Smooth muscle cell (in vitro differentiated cells): ENCODE measurements around the gene POLG. TPM values are rescaled to one million over a fixed set of nuclear protein-coding genes. Genes with fewer than 3 reads are reported as not detected.

Experiments
- DNase-seq: peaks from one replicate; lab custom pipeline; 2025; ENCODE audit not compliant: unreplicated experiment; lab: John Stamatoyannopoulos, UW
- H2AFZ ChIP-seq: fragments of 200-600 bp; sonication (generic); 2 replicates; pipeline ENCODE4 v1.6.0; 2016; ENCODE audit warnings: antibody characterized with exemption, low read depth, mild to moderate bottlenecking
- H3F3A ChIP-seq: fragments of 200-600 bp; sonication (generic); 2 replicates; pipeline ENCODE4 v1.6.0; 2017; ENCODE audit warnings: antibody characterized with exemption, low read depth
- H3K27ac ChIP-seq: fragments of 200-600 bp; sonication (generic); 2 replicates; pipeline ENCODE4 v1.5.1; 2016; ENCODE audit warnings: low read depth, mild to moderate bottlenecking
- H3K27me3 ChIP-seq: fragments of 200-600 bp; sonication (generic); 2 replicates; pipeline ENCODE4 v1.6.1; 2016; ENCODE audit warnings: low read depth, mild to moderate bottlenecking
- H3K36me3 ChIP-seq: fragments of 200-600 bp; sonication (generic); 2 replicates; pipeline ENCODE4 v1.5.1; 2016; ENCODE audit warnings: low read depth
- H3K4me1 ChIP-seq: fragments of 200-600 bp; sonication (generic); 2 replicates; pipeline ENCODE4 v1.5.1; 2016; ENCODE audit warnings: low read depth
- H3K4me2 ChIP-seq: fragments of 200-600 bp; sonication (generic); 2 replicates; pipeline ENCODE4 v1.6.0; 2016; ENCODE audit warnings: mild to moderate bottlenecking
- H3K4me3 ChIP-seq: fragments of 200-600 bp; sonication (generic); 2 replicates; pipeline ENCODE4 v1.5.1; 2016; ENCODE audit warnings: mild to moderate bottlenecking
- H3K79me2 ChIP-seq: fragments of 200-600 bp; sonication (generic); 2 replicates; pipeline ENCODE4 v1.6.0; 2016; ENCODE audit warnings: low read depth, mild to moderate bottlenecking
- H3K9ac ChIP-seq: fragments of 200-600 bp; sonication (generic); 2 replicates; pipeline ENCODE4 v1.6.0; 2016; ENCODE audit warnings: low read depth
- H3K9me3 ChIP-seq: fragments of 200-600 bp; sonication (generic); replicated peaks from 2 replicates; pipeline ENCODE4 v1.5.1; 2016; ENCODE audit warnings: low read depth
- H4K20me1 ChIP-seq: fragments of 200-600 bp; sonication (generic); 2 replicates; pipeline ENCODE4 v1.6.0; 2016; ENCODE audit warnings: low read depth
- WGBS: methylation state at CpG from one replicate; pipeline ENCODE4 v1.1.7; 2016; ENCODE audit warnings: low lambda C conversion rate; 5-methylcytosine and 5-hydroxymethylcytosine counted together
- polyA plus RNA-seq: library from polyadenylated mRNA; unstranded; fragments of >200 nt; fragmentation: Nextera tagmentation; extraction: Ambion mirVana; gene quantifications from 2 replicates; pipeline ENCODE4 v1.2.1, GENCODE V29; 2016
- total RNA-seq: library from RNA; depleted of rRNA; stranded (reverse); fragments of >200 nt; gene quantifications from 2 replicates; pipeline ENCODE4 v1.2.3, GENCODE V29; 2014
- TF ChIP-seq, protein P1 (sequence below): fragments of 200-600 bp; sonication (generic); IDR thresholded peaks from 2 replicates; pipeline ENCODE4 v1.5.1; 2017; ENCODE audit warnings: borderline replicate concordance, mild to moderate bottlenecking, antibody characterized with exemption; ENCODE audit not compliant: insufficient read depth, poor library complexity, severe bottlenecking

The POLG gene
- total and polyA plus RNA-seq, 2 experiments from 2014 or later, result 34.3 to 41.6 TPM

DNA sequence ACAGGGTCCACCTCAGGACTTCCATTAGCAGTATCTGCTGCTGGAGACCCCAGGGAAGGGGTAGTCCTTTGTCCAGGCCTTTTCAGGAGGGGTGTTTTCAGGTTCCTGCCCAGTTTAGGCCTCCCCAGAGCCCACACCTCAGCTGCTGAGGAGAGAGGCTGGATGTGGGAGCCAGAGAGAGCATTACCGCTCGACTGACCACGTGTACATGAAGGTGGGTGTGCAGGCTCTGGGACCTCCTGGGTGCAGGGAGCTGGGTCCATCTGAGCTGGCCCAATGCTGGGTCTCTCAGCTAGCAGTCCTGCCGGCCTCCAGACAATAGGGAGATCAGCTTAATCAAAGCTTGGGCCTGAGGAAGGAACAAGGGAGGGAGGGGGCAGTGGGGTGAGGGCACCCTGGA lies 29.1 kb upstream of the POLG start:
- no peak overlapping the region for H3K9ac ChIP-seq
- H3K79me2 ChIP-seq, result no peaks in the 10 kb centered on the region
- DNase-seq, result no peak
- H2AFZ ChIP-seq, result no peak overlapping the region
- no peaks in the 10 kb centered on the region for H3K9me3 ChIP-seq
- peaks cover 99% of the 10 kb centered on the region for H3K27me3 ChIP-seq
- TF ChIP-seq, protein P1, sequence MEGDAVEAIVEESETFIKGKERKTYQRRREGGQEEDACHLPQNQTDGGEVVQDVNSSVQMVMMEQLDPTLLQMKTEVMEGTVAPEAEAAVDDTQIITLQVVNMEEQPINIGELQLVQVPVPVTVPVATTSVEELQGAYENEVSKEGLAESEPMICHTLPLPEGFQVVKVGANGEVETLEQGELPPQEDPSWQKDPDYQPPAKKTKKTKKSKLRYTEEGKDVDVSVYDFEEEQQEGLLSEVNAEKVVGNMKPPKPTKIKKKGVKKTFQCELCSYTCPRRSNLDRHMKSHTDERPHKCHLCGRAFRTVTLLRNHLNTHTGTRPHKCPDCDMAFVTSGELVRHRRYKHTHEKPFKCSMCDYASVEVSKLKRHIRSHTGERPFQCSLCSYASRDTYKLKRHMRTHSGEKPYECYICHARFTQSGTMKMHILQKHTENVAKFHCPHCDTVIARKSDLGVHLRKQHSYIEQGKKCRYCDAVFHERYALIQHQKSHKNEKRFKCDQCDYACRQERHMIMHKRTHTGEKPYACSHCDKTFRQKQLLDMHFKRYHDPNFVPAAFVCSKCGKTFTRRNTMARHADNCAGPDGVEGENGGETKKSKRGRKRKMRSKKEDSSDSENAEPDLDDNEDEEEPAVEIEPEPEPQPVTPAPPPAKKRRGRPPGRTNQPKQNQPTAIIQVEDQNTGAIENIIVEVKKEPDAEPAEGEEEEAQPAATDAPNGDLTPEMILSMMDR, result no peak
- no peak overlapping the region for H3K27ac ChIP-seq
- 57% methylated on average over 4 of the region's 4 CpGs for WGBS
- H3F3A ChIP-seq, result no peaks in the 10 kb centered on the region
- H3K4me1 ChIP-seq, result no peaks in the 10 kb centered on the region
- no peak overlapping the region for H3K4me3 ChIP-seq
- H3K36me3 ChIP-seq, result no peaks in the 10 kb centered on the region
- no peaks in the 10 kb centered on the region for H4K20me1 ChIP-seq
- H3K4me2 ChIP-seq, result no peak overlapping the region

DNA sequence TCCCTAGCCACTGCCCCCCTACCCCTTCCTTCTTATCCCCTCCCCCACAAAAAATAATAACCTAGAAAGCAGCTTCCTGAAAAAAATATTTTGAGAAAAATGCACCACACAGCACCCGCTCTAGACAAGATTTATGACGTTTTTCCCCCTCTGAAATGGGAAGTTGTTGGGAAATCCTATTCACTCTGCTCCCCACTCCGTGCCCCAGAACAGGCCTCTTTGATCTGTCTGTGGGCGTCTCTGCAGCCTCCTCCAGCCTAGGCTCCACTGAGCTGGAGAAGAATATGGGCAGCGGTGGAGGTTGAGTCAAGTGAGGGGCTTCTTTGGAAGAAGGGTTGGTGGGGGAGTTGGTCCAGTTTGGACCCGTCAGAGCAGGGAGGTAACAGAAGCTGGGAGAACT lies 28.5 kb upstream of the POLG start:
- Histone ChIP-seq H3K4me1 (no peaks in the 10 kb centered on the region), H3K9ac (no peak overlapping the region), H3K27me3 (peaks cover 97% of the 10 kb centered on the region), H3F3A (no peaks in the 10 kb centered on the region), H3K79me2 (no peaks in the 10 kb centered on the region), H2AFZ (no peak overlapping the region), H4K20me1 (no peaks in the 10 kb centered on the region), H3K27ac (no peak overlapping the region), H3K4me2 (no peak overlapping the region), H3K36me3 (no peaks in the 10 kb centered on the region), H3K9me3 (no peaks in the 10 kb centered on the region), H3K4me3 (no peak overlapping the region)
- TF ChIP-seq, protein P1, result no peak
- WGBS, result 31% methylated on average over 6 of the region's 6 CpGs
- DNase-seq, result no peak

DNA sequence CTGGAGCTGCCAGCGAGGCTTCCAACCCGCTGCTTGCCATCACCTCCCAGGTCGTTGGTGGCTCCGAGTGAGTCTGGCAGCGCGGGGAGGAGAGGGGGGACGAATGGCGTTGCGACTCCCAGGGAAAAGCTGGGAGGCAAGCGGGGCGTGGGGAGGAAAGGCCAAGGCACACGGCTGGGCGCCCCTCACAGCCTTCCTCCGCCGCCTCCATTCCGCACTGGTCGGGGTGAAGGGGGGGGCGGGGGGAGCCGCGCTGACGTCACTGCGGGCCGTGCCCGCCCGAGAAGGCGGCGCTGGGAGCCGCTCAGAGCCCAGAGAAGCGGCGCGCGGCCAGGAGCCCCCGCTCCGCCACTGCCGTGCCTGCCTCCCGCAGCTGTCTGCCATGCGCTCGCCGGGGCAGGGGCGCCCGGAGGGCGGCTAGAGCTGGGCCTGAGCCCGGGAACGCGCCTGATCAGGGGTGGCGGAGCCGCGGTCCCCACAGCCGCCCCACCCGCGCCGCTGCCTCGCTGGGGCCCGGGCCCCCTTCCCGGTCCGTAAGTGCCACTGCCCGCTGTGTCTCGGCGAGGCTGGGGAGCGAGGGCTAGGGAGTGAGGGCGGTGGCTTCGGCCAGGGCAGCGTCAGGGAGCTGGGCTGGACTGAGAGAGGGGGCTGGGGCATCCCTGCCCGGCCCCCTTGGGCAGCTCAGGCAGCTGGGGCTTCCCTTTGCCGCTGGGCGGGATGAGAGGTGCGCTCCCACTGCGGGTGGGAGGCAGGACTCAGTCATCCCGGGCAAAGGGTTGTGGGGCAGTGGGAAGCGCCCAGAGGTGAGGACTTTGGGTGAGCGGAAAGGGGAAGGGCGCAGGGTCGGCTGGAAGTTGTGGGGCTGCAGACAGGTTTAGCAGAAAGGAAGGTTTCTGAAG lies 27.8 kb upstream of the POLG start:
- Histone ChIP-seq H3K4me3 (no peak overlapping the region), H3K9me3 (no peaks in the 10 kb centered on the region), H3K79me2 (no peaks in the 10 kb centered on the region), H3K27me3 (peaks cover 97% of the 10 kb centered on the region), H2AFZ (no peak overlapping the region), H3K4me1 (no peaks in the 10 kb centered on the region), H3K36me3 (no peaks in the 10 kb centered on the region), H3K9ac (no peak overlapping the region), H4K20me1 (no peaks in the 10 kb centered on the region), H3K27ac (no peak overlapping the region), H3K4me2 (no peak overlapping the region), H3F3A (no peaks in the 10 kb centered on the region)
- TF ChIP-seq, protein P1, result no peak
- 10% methylated on average over 32 of the region's 73 CpGs for WGBS
- no peak for DNase-seq
